ENCODE measurements around the gene GPN2. TPM values are rescaled to one million over a fixed set of nuclear protein-coding genes. Genes with fewer than 3 reads are reported as not detected.

Gene GPN2
- polyA plus RNA-seq, 1 donor from 2014 or later, result 20.2 TPM

DNA sequence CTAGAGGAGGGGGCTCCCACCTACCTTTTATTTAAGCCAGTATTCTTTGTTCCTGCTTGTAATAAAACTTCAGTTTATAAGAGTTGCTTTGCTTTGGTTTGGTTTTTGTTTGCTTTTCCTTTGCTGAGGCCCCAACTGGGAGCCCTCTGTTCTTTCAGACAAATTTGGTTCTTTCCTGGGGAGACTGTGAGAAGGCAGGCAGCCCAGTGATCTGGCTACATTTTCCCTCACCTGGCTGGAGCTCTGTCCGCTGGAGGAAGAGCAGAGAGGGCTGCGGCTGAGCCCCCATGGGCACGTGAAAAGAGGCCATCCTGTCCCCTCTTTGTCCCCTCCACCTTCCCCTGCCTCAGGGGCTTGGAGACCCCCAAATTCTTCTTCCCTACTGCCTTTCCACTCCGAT is 34.4 kb downstream of the GPN2 start:
- no peak overlapping the region for H3K27ac ChIP-seq (ENCODE audit: low read length)
- H3K9ac ChIP-seq (ENCODE audit: low read length), result no peak overlapping the region
- H3K9me3 ChIP-seq (ENCODE audit: low read length), result no peaks in the 10 kb centered on the region
- no peaks in the 10 kb centered on the region for H4K20me1 ChIP-seq (ENCODE audit: insufficient read depth)
- TF ChIP-seq POLR2AphosphoS5 (IDR thresholded peaks at IDR 0.05) (no peak), MXI1 (conservative IDR thresholded peaks at IDR 0.05; ENCODE audit: poor library complexity, severe bottlenecking) (no peak), EZH2 (IDR thresholded peaks at IDR 0.05; ENCODE audit: borderline replicate concordance, insufficient read depth, low read length, poor library complexity, severe bottlenecking) (no peak), TAF1 (IDR thresholded peaks at IDR 0.05; ENCODE audit: low read depth) (no peak), EP300 (conservative IDR thresholded peaks at IDR 0.05; ENCODE audit: poor library complexity, severe bottlenecking) (no peak), SMC3 (conservative IDR thresholded peaks at IDR 0.05; ENCODE audit: poor library complexity) (no peak), RAD21 (conservative IDR thresholded peaks at IDR 0.05) (no peak)
- TF ChIP-seq, protein P1, sequence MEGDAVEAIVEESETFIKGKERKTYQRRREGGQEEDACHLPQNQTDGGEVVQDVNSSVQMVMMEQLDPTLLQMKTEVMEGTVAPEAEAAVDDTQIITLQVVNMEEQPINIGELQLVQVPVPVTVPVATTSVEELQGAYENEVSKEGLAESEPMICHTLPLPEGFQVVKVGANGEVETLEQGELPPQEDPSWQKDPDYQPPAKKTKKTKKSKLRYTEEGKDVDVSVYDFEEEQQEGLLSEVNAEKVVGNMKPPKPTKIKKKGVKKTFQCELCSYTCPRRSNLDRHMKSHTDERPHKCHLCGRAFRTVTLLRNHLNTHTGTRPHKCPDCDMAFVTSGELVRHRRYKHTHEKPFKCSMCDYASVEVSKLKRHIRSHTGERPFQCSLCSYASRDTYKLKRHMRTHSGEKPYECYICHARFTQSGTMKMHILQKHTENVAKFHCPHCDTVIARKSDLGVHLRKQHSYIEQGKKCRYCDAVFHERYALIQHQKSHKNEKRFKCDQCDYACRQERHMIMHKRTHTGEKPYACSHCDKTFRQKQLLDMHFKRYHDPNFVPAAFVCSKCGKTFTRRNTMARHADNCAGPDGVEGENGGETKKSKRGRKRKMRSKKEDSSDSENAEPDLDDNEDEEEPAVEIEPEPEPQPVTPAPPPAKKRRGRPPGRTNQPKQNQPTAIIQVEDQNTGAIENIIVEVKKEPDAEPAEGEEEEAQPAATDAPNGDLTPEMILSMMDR (IDR thresholded peaks at IDR 0.05; ENCODE audit: poor library complexity, severe bottlenecking), result no peak
- TF ChIP-seq, protein P2, sequence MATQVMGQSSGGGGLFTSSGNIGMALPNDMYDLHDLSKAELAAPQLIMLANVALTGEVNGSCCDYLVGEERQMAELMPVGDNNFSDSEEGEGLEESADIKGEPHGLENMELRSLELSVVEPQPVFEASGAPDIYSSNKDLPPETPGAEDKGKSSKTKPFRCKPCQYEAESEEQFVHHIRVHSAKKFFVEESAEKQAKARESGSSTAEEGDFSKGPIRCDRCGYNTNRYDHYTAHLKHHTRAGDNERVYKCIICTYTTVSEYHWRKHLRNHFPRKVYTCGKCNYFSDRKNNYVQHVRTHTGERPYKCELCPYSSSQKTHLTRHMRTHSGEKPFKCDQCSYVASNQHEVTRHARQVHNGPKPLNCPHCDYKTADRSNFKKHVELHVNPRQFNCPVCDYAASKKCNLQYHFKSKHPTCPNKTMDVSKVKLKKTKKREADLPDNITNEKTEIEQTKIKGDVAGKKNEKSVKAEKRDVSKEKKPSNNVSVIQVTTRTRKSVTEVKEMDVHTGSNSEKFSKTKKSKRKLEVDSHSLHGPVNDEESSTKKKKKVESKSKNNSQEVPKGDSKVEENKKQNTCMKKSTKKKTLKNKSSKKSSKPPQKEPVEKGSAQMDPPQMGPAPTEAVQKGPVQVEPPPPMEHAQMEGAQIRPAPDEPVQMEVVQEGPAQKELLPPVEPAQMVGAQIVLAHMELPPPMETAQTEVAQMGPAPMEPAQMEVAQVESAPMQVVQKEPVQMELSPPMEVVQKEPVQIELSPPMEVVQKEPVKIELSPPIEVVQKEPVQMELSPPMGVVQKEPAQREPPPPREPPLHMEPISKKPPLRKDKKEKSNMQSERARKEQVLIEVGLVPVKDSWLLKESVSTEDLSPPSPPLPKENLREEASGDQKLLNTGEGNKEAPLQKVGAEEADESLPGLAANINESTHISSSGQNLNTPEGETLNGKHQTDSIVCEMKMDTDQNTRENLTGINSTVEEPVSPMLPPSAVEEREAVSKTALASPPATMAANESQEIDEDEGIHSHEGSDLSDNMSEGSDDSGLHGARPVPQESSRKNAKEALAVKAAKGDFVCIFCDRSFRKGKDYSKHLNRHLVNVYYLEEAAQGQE (IDR thresholded peaks at IDR 0.05; ENCODE audit: borderline replicate concordance), result no peak
- H3K27me3 ChIP-seq (ENCODE audit: insufficient read depth, low read depth, low read length), result no peaks in the 10 kb centered on the region
- no peak overlapping the region for H3K4me3 ChIP-seq (ENCODE audit: low read length)
- H2AFZ ChIP-seq (ENCODE audit: low read depth, low read length), result no peak overlapping the region
- H3K4me2 ChIP-seq (ENCODE audit: low read length), result no peak overlapping the region
- H3K79me2 ChIP-seq (replicated peaks; ENCODE audit: insufficient read depth, low read length), result no peaks in the 10 kb centered on the region
- H3F3A ChIP-seq (ENCODE audit: insufficient read depth, low read length, poor library complexity, severe bottlenecking), result no peaks in the 10 kb centered on the region
- H3K9me2 ChIP-seq (ENCODE audit: insufficient read depth, low read length), result no peaks in the 10 kb centered on the region
- H3K36me3 ChIP-seq (ENCODE audit: insufficient read depth, low read length), result no peaks in the 10 kb centered on the region

DNA sequence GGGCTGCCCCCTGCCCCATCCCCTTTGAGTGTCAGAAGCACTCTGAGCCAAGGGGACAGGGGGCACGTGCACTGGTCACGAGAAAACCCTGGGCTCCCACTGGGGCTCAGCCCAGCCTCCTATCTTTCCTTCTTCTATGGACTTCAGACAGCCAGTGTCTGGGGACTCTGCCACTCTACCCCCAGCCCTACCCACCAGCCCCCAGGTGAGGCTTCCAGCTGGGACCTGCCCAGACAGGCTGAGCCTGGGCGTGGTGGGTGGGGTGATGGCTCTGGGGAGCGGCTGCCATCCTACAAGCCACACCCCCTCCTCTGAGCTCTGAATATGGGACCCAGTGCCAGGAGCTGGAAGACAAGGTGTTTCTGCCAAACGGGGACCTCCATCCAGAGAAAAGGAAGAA is 35.2 kb downstream of the GPN2 start:
- Histone ChIP-seq H3K9me3 (ENCODE audit: low read length) (no peaks in the 10 kb centered on the region), H3K9me2 (ENCODE audit: insufficient read depth, low read length) (no peaks in the 10 kb centered on the region), H3K9ac (ENCODE audit: low read length) (no peak overlapping the region), H3K4me2 (ENCODE audit: low read length) (no peak overlapping the region), H3F3A (ENCODE audit: insufficient read depth, low read length, poor library complexity, severe bottlenecking) (no peaks in the 10 kb centered on the region), H4K20me1 (ENCODE audit: insufficient read depth) (no peaks in the 10 kb centered on the region), H2AFZ (ENCODE audit: low read depth, low read length) (no peak overlapping the region), H3K79me2 (replicated peaks; ENCODE audit: insufficient read depth, low read length) (no peaks in the 10 kb centered on the region), H3K36me3 (ENCODE audit: insufficient read depth, low read length) (no peaks in the 10 kb centered on the region), H3K4me3 (ENCODE audit: low read length) (no peak overlapping the region), H3K27me3 (ENCODE audit: insufficient read depth, low read depth, low read length) (no peaks in the 10 kb centered on the region), H3K27ac (ENCODE audit: low read length) (no peak overlapping the region)
- TF ChIP-seq TAF1 (IDR thresholded peaks at IDR 0.05; ENCODE audit: low read depth) (no peak), MXI1 (conservative IDR thresholded peaks at IDR 0.05; ENCODE audit: poor library complexity, severe bottlenecking) (no peak), EP300 (conservative IDR thresholded peaks at IDR 0.05; ENCODE audit: poor library complexity, severe bottlenecking) (no peak), POLR2AphosphoS5 (IDR thresholded peaks at IDR 0.05) (no peak), EZH2 (IDR thresholded peaks at IDR 0.05; ENCODE audit: borderline replicate concordance, insufficient read depth, low read length, poor library complexity, severe bottlenecking) (no peak), SMC3 (conservative IDR thresholded peaks at IDR 0.05; ENCODE audit: poor library complexity) (no peak), RAD21 (conservative IDR thresholded peaks at IDR 0.05) (no peak)
- TF ChIP-seq, protein P1 (IDR thresholded peaks at IDR 0.05; ENCODE audit: poor library complexity, severe bottlenecking), result no peak
- TF ChIP-seq, protein P2 (IDR thresholded peaks at IDR 0.05; ENCODE audit: borderline replicate concordance), result no peak
